IPS-20b (cell line): ENCODE data around the gene GNG4.
"Not testable (repeated sequence)": the region's sequence is repeated elsewhere in the genome, so short reads cannot be mapped to it uniquely, and the experiment has no call there.

ENCODE experiments used
- H3K27ac ChIP-seq: one replicate; pipeline ENCODE4 v1.5.1; 2013; ENCODE audit warnings: low read length
- H3K27me3 ChIP-seq: 2 replicates; pipeline ENCODE4 v1.6.1; 2013; ENCODE audit warnings: mild to moderate bottlenecking, low read length, inconsistent platforms; ENCODE audit not compliant: insufficient read depth
- H3K36me3 ChIP-seq: 2 replicates; pipeline ENCODE4 v1.6.1; 2013; ENCODE audit warnings: low read depth, mild to moderate bottlenecking, inconsistent platforms, low read length, moderate library complexity; ENCODE audit not compliant: insufficient read depth
- H3K4me1 ChIP-seq: 2 replicates; pipeline ENCODE4 v1.6.1; 2013; ENCODE audit warnings: mild to moderate bottlenecking, control low read depth, inconsistent platforms, low read length, moderate library complexity; ENCODE audit not compliant: insufficient read depth
- H3K4me3 ChIP-seq: 2 replicates; pipeline ENCODE4 v1.5.1; 2013; ENCODE audit warnings: mild to moderate bottlenecking, low read length, inconsistent platforms
- H3K9ac ChIP-seq: 2 replicates; pipeline ENCODE4 v1.6.1; 2013; ENCODE audit warnings: low read depth, mild to moderate bottlenecking, inconsistent platforms, low read length, moderate library complexity
- H3K9me3 ChIP-seq: 2 replicates; pipeline ENCODE4 v1.6.1; 2013; ENCODE audit warnings: mild to moderate bottlenecking, low read depth, low read length, inconsistent platforms; ENCODE audit not compliant: insufficient read depth

The GNG4 gene

DNA sequence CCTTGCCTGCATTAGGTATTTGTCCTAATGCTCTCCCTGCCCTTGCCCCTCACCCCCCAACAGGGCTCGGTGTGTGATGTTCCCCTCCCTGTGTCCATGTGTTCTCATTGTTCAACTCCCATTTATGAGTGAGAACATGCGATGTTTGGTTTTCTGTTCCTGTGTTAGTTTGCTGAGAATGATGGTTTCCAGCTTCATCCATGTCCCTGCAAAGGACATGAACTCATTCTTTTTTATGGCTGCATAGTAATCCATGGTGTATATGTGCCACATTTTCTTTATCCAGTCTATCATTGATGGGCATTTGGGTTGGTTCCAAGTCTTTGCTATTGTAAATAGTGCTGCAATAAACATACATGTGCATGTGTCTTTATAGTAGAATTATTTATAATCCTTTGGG, 11.0 kb downstream of the GNG4 start:
- H3K4me3 ChIP-seq, H3K27ac ChIP-seq, H3K36me3 ChIP-seq, H3K9me3 ChIP-seq, H3K27me3 ChIP-seq, H3K9ac ChIP-seq: not testable (repeated sequence)
- H3K4me1 ChIP-seq: peaks cover 18% of the 10 kb centered on the region

DNA sequence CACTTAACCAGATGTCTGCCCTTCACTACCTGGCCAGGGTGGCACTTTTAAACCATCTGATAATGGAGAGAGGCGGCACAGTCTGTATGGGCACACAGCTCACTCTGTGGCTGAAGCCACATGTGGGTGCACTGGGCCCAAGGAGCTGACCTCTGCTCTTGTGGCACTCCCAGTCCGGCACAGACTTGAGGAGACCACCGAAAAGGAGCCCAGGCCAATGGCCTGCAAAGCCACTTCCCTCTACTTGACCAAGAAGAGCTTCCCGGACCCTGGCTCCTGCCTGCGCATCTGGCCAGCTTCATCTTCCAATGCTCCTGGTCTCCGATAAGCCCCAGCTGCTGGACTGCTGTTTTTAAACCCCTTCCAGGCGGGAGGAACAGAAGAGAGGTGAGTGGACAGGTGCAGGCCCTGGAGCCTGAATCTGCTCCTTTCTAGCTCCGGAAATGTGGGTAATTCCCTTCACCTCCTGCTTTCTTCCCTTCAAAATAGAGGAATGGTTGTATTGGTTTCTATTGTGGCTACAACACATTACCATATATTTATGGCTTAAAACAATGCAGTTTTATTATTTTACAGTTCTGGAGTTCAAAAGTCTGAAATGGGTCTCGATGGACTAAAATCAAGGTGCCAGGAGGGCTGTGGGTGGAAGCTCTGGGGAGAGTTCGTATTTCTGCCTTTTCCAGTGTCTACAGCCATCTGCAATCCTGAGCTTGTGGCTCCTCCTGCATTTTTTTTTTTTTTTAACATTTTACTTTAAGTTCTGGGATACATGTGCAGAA, 11.6 kb downstream of the GNG4 start:
- H3K27ac ChIP-seq: no peak overlapping the region

DNA sequence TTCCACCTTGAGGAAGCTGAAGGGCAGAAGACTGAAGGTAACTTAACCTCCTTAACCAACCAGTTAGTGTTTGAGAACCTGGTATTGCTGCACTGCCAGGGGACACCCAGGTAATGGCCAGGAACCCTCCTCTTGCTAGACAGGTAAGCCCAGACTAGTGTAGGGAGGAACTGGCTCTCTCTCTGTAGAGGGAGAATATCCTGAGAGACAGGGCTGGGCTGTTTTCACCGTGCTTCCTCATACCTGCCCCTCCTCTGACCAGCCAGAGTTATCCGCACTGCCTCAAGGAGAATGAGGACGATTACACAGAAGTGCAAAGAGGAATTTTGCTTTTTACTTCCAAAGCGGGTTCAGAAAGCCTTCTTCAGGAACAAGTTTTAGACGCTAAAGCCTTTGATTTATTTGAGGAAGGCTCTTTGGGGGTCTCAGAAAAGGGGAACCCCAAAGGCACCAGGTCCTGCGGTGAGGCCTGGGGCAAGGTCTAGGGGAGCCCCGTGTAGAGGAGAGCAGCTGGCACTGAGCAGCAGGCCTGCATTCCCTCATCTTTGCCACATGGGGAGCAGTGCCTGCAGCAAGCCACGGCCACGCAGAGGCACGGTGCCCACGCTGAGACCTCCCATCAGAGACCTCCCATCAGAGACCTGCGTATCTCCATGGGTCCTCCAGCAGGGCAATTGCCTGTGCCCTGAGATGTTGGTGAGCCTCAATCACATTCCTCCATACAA, 13.5 kb downstream of the GNG4 start:
- no peak overlapping the region for H3K9ac ChIP-seq
- H3K36me3 ChIP-seq: no peaks in the 10 kb centered on the region
- H3K4me1 ChIP-seq: peaks cover 7% of the 10 kb centered on the region
- H3K27ac ChIP-seq: no peak overlapping the region
- H3K9me3 ChIP-seq: no peaks in the 10 kb centered on the region
- H3K4me3 ChIP-seq: no peak overlapping the region
- H3K27me3 ChIP-seq: no peaks in the 10 kb centered on the region

More for the DNA sequence above, 11.6 kb downstream of the GNG4 start:
- peaks cover 15% of the 10 kb centered on the region; the same call in 1 of the 2 replicates for H3K4me1 ChIP-seq
- H3K27me3 ChIP-seq: no peaks in the 10 kb centered on the region
- H3K36me3 ChIP-seq: no peaks in the 10 kb centered on the region
- no peaks in the 10 kb centered on the region for H3K9me3 ChIP-seq
- no peak overlapping the region for H3K4me3 ChIP-seq
- no peak overlapping the region for H3K9ac ChIP-seq

DNA sequence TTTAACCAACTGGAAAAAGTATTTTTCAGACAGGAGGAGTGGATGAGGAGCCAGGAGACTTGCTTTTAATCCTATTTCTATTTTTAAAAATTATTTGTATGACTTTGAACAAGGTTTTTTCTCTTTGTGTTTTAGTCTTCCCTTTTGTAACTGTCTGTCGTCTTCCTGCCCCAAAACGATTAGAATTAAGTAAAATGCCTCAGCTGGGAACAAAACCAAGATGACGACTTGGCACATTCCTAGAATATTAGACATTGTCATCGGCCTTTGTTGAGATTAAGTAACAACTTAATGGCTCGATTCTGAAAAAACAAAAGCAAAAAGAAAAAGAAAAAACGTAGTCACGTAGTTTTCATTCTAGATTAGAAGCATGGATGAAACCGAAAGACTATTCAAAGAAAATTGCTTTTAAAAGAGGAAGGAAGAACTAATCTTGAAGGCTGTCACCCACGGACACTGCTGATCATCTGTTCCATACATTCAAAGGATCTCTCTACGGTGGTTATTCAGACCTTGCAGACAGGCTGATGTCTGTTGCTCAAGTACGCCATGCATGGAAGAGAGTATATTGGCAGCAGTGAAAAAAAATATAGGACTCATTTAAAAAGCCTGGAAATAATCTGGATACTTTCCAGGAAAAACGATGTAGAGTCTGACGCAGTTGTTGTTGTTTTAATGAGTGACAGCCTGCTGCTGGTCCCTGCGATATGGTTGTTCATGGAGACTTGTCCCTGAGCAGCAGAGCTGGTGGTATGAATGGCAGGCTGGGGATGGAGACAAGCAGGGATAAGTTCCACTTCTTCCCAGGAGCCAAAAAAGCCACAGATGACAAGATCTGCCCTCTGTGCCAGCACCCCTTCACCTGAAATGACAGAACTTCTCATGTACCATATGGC, 16.8 kb downstream of the GNG4 start:
- Histone ChIP-seq H3K4me1 (peaks cover 16% of the 10 kb centered on the region), H3K36me3 (no peaks in the 10 kb centered on the region), H3K4me3 (no peak overlapping the region), H3K27me3 (no peaks in the 10 kb centered on the region), H3K27ac (no peak overlapping the region), H3K9ac (no peak overlapping the region), H3K9me3 (no peaks in the 10 kb centered on the region)

DNA sequence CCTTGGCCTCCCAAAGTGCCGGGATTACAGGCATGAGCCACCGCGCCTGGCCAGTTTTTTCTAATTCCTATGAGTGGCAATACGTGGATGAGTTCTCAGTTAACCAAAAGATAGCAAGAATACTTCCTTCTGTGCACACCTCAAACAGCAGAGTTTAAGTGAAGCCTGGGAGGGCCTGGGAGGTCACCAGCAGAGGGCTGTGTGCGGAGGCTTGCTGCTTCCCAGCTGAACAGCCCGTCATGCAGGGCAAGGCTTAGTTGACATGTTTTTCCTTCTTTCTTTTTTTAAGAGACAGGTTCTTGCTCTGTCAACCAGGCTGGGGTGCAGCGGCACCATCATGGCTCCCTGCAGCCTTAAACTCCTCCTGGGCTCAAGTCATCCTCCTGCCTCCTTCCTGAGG, 17.8 kb downstream of the GNG4 start:
- no peak overlapping the region for H3K27ac ChIP-seq
- no peak overlapping the region for H3K4me3 ChIP-seq

DNA sequence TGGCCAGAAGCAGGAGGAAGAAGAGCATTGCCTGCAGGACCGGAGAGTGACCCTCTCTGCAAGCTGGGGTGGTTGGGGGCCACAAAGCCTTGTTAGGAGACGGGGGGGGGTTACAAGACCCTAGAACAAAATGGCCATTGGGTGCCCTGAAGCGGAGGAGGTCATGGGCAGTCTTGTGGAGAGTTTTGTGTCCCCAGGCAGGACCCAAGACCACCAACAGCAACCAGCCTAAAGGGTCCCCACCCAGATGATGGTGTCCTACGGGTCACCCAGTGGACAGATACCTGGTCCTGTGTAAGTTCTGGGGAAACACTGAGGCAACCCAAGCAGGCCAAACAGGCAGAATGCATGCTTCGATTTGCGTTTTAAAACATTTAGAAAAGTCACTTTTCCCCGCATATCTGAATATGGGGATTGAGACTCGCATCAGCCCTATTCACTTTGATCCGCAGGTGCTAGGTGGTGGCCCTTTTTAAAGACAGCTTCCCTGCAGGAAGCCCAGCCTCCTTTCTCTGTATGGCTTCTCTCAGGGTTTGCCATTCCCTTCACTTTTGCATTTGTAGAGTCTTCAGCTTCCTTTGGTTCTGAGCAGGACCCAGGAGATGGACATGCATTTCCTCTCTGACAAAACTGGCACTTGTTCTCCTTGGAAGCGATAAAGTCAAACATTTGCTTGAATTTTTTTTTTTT, 21.1 kb downstream of the GNG4 start:
- Histone ChIP-seq H3K27ac (no peak overlapping the region), H3K36me3 (no peaks in the 10 kb centered on the region), H3K27me3 (no peaks in the 10 kb centered on the region), H3K9ac (no peak overlapping the region), H3K4me3 (no peak overlapping the region), H3K4me1 (peaks cover 24% of the 10 kb centered on the region), H3K9me3 (no peaks in the 10 kb centered on the region)

More for the DNA sequence above, 17.8 kb downstream of the GNG4 start:
- Histone ChIP-seq H3K27me3 (no peaks in the 10 kb centered on the region), H3K9ac (no peak overlapping the region), H3K4me1 (peaks cover 16% of the 10 kb centered on the region), H3K36me3 (no peaks in the 10 kb centered on the region), H3K9me3 (no peaks in the 10 kb centered on the region)

DNA sequence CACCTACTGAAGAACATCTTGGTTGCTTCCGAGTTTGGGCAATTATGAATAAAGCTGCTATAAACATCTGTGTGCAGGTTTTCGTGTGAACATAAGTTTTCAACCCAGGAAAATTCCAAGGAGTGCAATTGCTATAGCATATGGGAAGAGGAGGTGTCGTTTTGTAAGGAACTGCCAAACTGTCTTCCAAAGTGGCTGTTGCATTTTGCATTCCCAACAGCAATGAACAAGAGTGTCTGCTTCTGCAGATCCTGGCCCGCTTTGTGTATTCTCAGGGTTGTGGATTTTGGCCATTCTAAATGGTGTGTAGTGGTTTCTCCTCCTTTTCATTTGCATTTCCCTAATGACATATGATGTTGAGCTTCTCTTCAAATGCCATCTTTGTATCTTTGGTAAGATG, 23.8 kb downstream of the GNG4 start:
- H3K9ac ChIP-seq: no peak overlapping the region
- no peak overlapping the region for H3K4me3 ChIP-seq
- no peaks in the 10 kb centered on the region for H3K9me3 ChIP-seq
- H3K27me3 ChIP-seq: no peaks in the 10 kb centered on the region
- no peaks in the 10 kb centered on the region for H3K36me3 ChIP-seq
- H3K4me1 ChIP-seq: peaks cover 22% of the 10 kb centered on the region
- H3K27ac ChIP-seq: no peak overlapping the region

DNA sequence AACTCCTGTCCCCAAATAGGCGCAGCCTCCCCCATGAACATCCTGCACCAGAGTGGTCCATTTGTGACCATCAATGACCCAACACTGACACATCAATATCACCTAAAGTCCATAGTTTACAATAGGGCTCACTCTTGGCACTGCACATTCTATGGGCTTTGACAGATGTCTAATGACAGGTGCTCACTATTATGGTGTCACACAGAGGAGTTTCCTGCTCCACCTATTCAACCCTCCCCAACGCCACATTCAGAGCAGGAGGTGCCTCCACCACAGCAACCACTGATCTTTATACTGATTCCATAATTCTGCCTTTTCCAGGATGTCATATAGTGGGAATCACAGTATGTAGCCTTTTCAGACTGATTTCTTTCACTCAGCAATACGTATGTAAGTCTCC, 24.2 kb downstream of the GNG4 start:
- no peak overlapping the region for H3K9ac ChIP-seq
- no peak overlapping the region for H3K4me3 ChIP-seq
- H3K27me3 ChIP-seq: no peaks in the 10 kb centered on the region
- peaks cover 22% of the 10 kb centered on the region for H3K4me1 ChIP-seq
- no peaks in the 10 kb centered on the region for H3K36me3 ChIP-seq
- no peak overlapping the region for H3K27ac ChIP-seq
- no peaks in the 10 kb centered on the region for H3K9me3 ChIP-seq

DNA sequence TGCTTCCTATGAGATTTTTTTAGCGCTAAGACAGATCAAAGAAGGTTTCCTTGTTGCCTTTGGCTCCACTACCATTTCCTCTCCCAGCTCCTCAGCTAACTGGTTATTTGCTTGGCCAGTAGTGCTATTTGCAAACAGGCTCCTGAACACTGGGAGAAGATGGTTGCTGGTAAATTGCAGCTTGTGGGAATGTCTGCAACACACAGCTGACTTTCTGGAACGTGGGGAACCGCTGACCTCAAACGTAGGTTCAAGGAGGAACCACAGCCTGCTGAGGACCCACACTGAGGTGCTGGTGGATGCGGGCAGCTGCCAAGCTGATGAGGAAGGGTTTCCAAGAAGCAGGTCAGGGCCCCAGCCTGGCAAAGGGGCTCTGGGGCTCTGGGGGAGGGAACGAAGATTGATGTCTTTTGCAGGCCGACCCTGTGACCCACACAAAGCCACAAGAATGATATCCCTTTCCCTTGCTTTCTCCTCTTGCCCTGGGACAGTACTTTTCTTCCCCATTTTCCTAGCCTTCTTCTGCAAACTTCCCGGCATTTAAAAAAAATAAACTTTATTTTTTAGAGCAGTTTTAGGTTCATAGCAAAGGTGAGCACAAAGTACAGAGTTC, 24.8 kb downstream of the GNG4 start:
- H3K27me3 ChIP-seq: no peaks in the 10 kb centered on the region
- no peaks in the 10 kb centered on the region for H3K9me3 ChIP-seq
- H3K4me3 ChIP-seq: no peak overlapping the region
- peaks cover 22% of the 10 kb centered on the region for H3K4me1 ChIP-seq
- H3K27ac ChIP-seq: no peak overlapping the region
- no peaks in the 10 kb centered on the region for H3K36me3 ChIP-seq
- no peak overlapping the region for H3K9ac ChIP-seq

DNA sequence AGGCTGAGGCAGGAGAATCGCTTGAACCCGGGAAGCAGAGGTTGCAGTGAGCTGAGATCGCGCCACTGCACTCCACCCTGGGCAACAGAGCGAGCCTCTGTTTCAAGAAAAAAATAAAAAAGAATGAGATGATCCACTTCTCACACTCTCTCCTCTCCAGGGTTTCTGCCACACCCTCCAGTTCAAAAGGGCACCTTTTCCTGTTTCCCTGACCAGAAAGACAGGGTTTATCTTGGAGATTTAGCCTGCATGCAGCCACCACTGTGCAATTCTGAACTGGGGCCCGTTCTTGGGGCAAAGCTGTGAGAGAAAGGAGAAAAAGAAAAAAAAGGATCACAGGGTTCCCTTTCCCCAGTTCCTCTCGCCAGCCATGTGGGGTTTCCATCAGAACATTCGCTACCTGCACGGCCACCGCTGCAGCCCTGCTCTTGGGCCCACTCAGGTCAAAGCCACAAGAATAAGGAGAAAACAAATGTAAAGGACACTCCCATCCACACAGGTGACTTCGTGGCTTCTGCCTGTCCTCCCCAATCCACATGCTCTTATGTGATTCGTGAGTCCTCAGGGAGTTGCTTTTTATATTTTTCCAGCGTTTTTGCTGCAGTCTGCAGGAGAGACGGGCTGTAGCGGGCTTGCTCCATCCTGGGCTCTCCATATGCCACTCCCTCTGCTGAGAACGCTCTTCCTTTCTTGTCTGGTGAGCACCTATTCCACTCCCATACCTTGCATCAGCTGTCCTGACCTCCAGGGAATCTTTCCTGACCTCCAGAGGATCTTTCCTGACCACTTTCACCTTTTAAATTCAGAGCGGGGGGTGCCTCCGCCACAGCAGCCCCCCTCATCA, 26.4 kb downstream of the GNG4 start:
- Histone ChIP-seq H3K4me3 (no peak overlapping the region), H3K36me3 (no peaks in the 10 kb centered on the region), H3K4me1 (peaks cover 13% of the 10 kb centered on the region), H3K9ac (peak overlapping the region; percentile 34; the same call in 1 of the 2 replicates), H3K9me3 (no peaks in the 10 kb centered on the region), H3K27ac (no peak overlapping the region), H3K27me3 (no peaks in the 10 kb centered on the region)
